ENCODE results near the gene AP1S1. TPM values are rescaled to one million over a fixed set of nuclear protein-coding genes. Genes with fewer than 3 reads are reported as not detected.
A peak's percentile ranks its signal among the peaks of the same experiment; 100 is the strongest.

The AP1S1 gene
- total and polyA plus RNA-seq, 9 of the 15 experiments (the other 6 are each of a cell fraction or from before 2014, with no cell fraction given) = 4.4 to 149 (median 89.4) TPM

DNA sequence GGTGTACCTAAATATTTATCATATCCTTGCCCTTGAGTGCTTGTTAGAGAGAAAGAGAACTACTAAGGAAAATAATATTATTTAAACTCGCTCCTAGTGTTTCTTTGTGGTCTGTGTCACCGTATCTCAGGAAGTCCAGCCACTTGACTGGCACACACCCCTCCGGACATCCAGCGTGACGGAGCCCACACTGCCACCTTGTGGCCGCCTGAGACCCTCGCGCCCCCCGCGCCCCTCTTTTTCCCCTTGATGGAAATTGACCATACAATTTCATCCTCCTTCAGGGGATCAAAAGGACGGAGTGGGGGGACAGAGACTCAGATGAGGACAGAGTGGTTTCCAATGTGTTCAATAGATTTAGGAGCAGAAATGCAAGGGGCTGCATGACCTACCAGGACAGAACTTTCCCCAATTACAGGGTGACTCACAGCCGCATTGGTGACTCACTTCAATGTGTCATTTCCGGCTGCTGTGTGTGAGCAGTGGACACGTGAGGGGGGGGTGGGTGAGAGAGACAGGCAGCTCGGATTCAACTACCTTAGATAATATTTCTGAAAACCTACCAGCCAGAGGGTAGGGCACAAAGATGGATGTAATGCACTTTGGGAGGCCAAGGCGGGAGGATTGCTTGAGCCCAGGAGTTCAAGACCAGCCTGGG lies 15.9 kb upstream of the AP1S1 start (continued):
- TF ChIP-seq HDAC8 (tag; IDR thresholded peaks at IDR 0.05) (no peak), CBX2 (IDR thresholded peaks at IDR 0.05; ENCODE audit: insufficient read depth, low read length, poor library complexity, severe bottlenecking) (no peak), TAF7 (tag; IDR thresholded peaks at IDR 0.05) (0 out of 2 replicates have a peak, but pooled peaks have one; percentile 31), NUFIP1 (IDR thresholded peaks at IDR 0.05; ENCODE audit: partially characterized antibody) (no peak), POLR2B (IDR thresholded peaks at IDR 0.05; ENCODE audit: low read depth, partially characterized antibody) (peak; percentile 80), ZNF174 (CRISPR knock-in tag; IDR thresholded peaks at IDR 0.05) (no peak), PHB2 (IDR thresholded peaks at IDR 0.05; ENCODE audit: low read depth) (no peak), GATA2 (CRISPR knock-in tag; IDR thresholded peaks at IDR 0.05) (no peak), CEBPG (CRISPR knock-in tag; IDR thresholded peaks at IDR 0.05) (no peak), CEBPG (tag; conservative IDR thresholded peaks at IDR 0.05 in 1 of 2, IDR thresholded peaks at IDR 0.05 in 1 of 2) (no peak), SAFB2 (IDR thresholded peaks at IDR 0.05; ENCODE audit: borderline replicate concordance, low read depth, low read length, severe bottlenecking) (no peak), FOS (IDR thresholded peaks at IDR 0.05; ENCODE audit: extremely low read depth, insufficient read length) (peak; percentile 91)
- TF ChIP-seq, protein P1, sequence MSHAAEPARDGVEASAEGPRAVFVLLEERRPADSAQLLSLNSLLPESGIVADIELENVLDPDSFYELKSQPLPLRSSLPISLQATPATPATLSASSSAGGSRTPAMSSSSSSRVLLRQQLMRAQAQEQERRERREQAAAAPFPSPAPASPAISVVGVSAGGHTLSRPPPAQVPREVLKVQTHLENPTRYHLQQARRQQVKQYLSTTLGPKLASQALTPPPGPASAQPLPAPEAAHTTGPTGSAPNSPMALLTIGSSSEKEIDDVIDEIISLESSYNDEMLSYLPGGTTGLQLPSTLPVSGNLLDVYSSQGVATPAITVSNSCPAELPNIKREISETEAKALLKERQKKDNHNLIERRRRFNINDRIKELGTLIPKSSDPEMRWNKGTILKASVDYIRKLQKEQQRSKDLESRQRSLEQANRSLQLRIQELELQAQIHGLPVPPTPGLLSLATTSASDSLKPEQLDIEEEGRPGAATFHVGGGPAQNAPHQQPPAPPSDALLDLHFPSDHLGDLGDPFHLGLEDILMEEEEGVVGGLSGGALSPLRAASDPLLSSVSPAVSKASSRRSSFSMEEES (CRISPR knock-in tag; IDR thresholded peaks at IDR 0.05) = no peak
- TF ChIP-seq, protein P2, sequence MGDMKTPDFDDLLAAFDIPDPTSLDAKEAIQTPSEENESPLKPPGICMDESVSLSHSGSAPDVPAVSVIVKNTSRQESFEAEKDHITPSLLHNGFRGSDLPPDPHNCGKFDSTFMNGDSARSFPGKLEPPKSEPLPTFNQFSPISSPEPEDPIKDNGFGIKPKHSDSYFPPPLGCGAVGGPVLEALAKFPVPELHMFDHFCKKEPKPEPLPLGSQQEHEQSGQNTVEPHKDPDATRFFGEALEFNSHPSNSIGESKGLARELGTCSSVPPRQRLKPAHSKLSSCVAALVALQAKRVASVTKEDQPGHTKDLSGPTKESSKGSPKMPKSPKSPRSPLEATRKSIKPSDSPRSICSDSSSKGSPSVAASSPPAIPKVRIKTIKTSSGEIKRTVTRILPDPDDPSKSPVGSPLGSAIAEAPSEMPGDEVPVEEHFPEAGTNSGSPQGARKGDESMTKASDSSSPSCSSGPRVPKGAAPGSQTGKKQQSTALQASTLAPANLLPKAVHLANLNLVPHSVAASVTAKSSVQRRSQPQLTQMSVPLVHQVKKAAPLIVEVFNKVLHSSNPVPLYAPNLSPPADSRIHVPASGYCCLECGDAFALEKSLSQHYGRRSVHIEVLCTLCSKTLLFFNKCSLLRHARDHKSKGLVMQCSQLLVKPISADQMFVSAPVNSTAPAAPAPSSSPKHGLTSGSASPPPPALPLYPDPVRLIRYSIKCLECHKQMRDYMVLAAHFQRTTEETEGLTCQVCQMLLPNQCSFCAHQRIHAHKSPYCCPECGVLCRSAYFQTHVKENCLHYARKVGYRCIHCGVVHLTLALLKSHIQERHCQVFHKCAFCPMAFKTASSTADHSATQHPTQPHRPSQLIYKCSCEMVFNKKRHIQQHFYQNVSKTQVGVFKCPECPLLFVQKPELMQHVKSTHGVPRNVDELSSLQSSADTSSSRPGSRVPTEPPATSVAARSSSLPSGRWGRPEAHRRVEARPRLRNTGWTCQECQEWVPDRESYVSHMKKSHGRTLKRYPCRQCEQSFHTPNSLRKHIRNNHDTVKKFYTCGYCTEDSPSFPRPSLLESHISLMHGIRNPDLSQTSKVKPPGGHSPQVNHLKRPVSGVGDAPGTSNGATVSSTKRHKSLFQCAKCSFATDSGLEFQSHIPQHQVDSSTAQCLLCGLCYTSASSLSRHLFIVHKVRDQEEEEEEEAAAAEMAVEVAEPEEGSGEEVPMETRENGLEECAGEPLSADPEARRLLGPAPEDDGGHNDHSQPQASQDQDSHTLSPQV (IDR thresholded peaks at IDR 0.05) = peak; percentile 92
- TF ChIP-seq, protein P3, sequence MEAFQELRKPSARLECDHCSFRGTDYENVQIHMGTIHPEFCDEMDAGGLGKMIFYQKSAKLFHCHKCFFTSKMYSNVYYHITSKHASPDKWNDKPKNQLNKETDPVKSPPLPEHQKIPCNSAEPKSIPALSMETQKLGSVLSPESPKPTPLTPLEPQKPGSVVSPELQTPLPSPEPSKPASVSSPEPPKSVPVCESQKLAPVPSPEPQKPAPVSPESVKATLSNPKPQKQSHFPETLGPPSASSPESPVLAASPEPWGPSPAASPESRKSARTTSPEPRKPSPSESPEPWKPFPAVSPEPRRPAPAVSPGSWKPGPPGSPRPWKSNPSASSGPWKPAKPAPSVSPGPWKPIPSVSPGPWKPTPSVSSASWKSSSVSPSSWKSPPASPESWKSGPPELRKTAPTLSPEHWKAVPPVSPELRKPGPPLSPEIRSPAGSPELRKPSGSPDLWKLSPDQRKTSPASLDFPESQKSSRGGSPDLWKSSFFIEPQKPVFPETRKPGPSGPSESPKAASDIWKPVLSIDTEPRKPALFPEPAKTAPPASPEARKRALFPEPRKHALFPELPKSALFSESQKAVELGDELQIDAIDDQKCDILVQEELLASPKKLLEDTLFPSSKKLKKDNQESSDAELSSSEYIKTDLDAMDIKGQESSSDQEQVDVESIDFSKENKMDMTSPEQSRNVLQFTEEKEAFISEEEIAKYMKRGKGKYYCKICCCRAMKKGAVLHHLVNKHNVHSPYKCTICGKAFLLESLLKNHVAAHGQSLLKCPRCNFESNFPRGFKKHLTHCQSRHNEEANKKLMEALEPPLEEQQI (IDR thresholded peaks at IDR 0.05) = no peak; the same call in 1 of the 2 replicates
- TF ChIP-seq, protein P4, sequence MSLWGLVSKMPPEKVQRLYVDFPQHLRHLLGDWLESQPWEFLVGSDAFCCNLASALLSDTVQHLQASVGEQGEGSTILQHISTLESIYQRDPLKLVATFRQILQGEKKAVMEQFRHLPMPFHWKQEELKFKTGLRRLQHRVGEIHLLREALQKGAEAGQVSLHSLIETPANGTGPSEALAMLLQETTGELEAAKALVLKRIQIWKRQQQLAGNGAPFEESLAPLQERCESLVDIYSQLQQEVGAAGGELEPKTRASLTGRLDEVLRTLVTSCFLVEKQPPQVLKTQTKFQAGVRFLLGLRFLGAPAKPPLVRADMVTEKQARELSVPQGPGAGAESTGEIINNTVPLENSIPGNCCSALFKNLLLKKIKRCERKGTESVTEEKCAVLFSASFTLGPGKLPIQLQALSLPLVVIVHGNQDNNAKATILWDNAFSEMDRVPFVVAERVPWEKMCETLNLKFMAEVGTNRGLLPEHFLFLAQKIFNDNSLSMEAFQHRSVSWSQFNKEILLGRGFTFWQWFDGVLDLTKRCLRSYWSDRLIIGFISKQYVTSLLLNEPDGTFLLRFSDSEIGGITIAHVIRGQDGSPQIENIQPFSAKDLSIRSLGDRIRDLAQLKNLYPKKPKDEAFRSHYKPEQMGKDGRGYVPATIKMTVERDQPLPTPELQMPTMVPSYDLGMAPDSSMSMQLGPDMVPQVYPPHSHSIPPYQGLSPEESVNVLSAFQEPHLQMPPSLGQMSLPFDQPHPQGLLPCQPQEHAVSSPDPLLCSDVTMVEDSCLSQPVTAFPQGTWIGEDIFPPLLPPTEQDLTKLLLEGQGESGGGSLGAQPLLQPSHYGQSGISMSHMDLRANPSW (CRISPR knock-in tag; IDR thresholded peaks at IDR 0.05) = 0 out of 2 replicates have a peak, but pooled peaks have one; percentile 73
